Measurements from ENCODE around the gene TTLL8.

Gene TTLL8

GRCh38 chr22:50058061-50058905, at the start of gene TTLL8:
TTLL8 (minus strand) TSS chr22:50058298.
- no peak within 1 kb of the TSS for H3K4me3 ChIP-seq (ENCODE audit: low read length)
- no peak for TF ChIP-seq ZNF274 (IDR thresholded peaks at IDR 0.05; ENCODE audit: low read depth, low read length)

- TF ChIP-seq ZNF274 (IDR thresholded peaks at IDR 0.05; ENCODE audit: low read depth, low read length) = no peak
Observed at GRCh38 chr22:50107529-50107928, 49.4 kb upstream of the TTLL8 start.

GRCh38 chr22:50105208-50106100, 47.4 kb upstream of the TTLL8 start:
- peak overlapping the region; percentile 48; the same call in 1 of the 2 replicates for H3K4me3 ChIP-seq (ENCODE audit: low read length)
- no peak for TF ChIP-seq ZNF274 (IDR thresholded peaks at IDR 0.05; ENCODE audit: low read depth, low read length)

More at GRCh38 chr22:50107529-50107928, 49.4 kb upstream of the TTLL8 start:
- no peak overlapping the region for H3K4me3 ChIP-seq (ENCODE audit: low read length)

- no peak overlapping the region for H3K4me3 ChIP-seq (ENCODE audit: low read length)
- no peak for TF ChIP-seq ZNF274 (IDR thresholded peaks at IDR 0.05; ENCODE audit: low read depth, low read length)
Observed at GRCh38 chr22:50104141-50104544, 46.0 kb upstream of the TTLL8 start.

GRCh38 chr22:50102946-50103345, 44.8 kb upstream of the TTLL8 start:
- no peak for TF ChIP-seq ZNF274 (IDR thresholded peaks at IDR 0.05; ENCODE audit: low read depth, low read length)
- H3K4me3 ChIP-seq (ENCODE audit: low read length) = no peak overlapping the region

- no peak for TF ChIP-seq ZNF274 (IDR thresholded peaks at IDR 0.05; ENCODE audit: low read depth, low read length)
- no peak overlapping the region for H3K4me3 ChIP-seq (ENCODE audit: low read length)
Observed at GRCh38 chr22:50101870-50102565, 43.9 kb upstream of the TTLL8 start.

- TF ChIP-seq ZNF274 (IDR thresholded peaks at IDR 0.05; ENCODE audit: low read depth, low read length) = no peak
Observed at GRCh38 chr22:50098052-50098451, 40.0 kb upstream of the TTLL8 start.

GRCh38 chr22:50092342-50092741, 34.2 kb upstream of the TTLL8 start:
- no peak overlapping the region for H3K4me3 ChIP-seq (ENCODE audit: low read length)
- TF ChIP-seq ZNF274 (IDR thresholded peaks at IDR 0.05; ENCODE audit: low read depth, low read length) = no peak

More at GRCh38 chr22:50098052-50098451, 40.0 kb upstream of the TTLL8 start:
- H3K4me3 ChIP-seq (ENCODE audit: low read length) = no peak overlapping the region

GRCh38 chr22:50091092-50091768, 33.1 kb upstream of the TTLL8 start:
- TF ChIP-seq ZNF274 (IDR thresholded peaks at IDR 0.05; ENCODE audit: low read depth, low read length) = no peak
- H3K4me3 ChIP-seq (ENCODE audit: low read length) = no peak overlapping the region

GRCh38 chr22:50090412-50090714, 32.3 kb upstream of the TTLL8 start:
- no peak for TF ChIP-seq ZNF274 (IDR thresholded peaks at IDR 0.05; ENCODE audit: low read depth, low read length)
- H3K4me3 ChIP-seq (ENCODE audit: low read length) = no peak overlapping the region

GRCh38 chr22:50089682-50090411, 31.7 kb upstream of the TTLL8 start, which contains the start of gene MOV10L1:
MOV10L1 (plus strand) TSS chr22:50090006; CDS start chr22:50090089, 83 bp downstream.
- H3K4me3 ChIP-seq (ENCODE audit: low read length) = no peak within 1 kb of the TSS
- TF ChIP-seq ZNF274 (IDR thresholded peaks at IDR 0.05; ENCODE audit: low read depth, low read length) = no peak

- H3K4me3 ChIP-seq (ENCODE audit: low read length) = no peak overlapping the region
- TF ChIP-seq ZNF274 (IDR thresholded peaks at IDR 0.05; ENCODE audit: low read depth, low read length) = no peak
Observed at GRCh38 chr22:50089231-50089630, 31.1 kb upstream of the TTLL8 start.

- no peak for TF ChIP-seq ZNF274 (IDR thresholded peaks at IDR 0.05; ENCODE audit: low read depth, low read length)
Observed at GRCh38 chr22:50088096-50088495, 30.0 kb upstream of the TTLL8 start.

More at GRCh38 chr22:50088096-50088495, 30.0 kb upstream of the TTLL8 start:
- H3K4me3 ChIP-seq (ENCODE audit: low read length) = no peak overlapping the region

All from GM08714 (cell line).